Activated T-cell treated with anti-CD3 and anti-CD28 coated beads, Interleukin-2, amount 50 U/mL, for 72 hours (primary cell): ENCODE data around the gene ARHGAP15. TPM values are rescaled to one million over a fixed set of nuclear protein-coding genes. Genes with fewer than 3 reads are reported as not detected.
A peak's percentile ranks its signal among the peaks of the same experiment; 100 is the strongest.

ENCODE experiments used
- ATAC-seq, 2 donors: fragments of 150-1000 bp; cut with Tn5 transposase; replicated peaks in 1 of 2; 2 replicates each; pipeline ENCODE4 v1.10.0; 2021; ENCODE audit warnings: moderate library complexity in 2 of 2, mild to moderate bottlenecking in 1 of 2
- DNase-seq, 2 donors: peaks; one replicate each; pipeline ENCODE4 v3.0.0; 2021 to 2022; ENCODE audit warnings: mixed read lengths in 1 of 2
- H3K27ac Mint-ChIP-seq: one replicate; pipeline ENCODE4 v1.8.0; 2022; ENCODE audit warnings: mild to moderate bottlenecking, moderate library complexity, mixed read lengths
- H3K27me3 Mint-ChIP-seq: one replicate; pipeline ENCODE4 v1.8.0; 2022; ENCODE audit warnings: low read depth, mixed read lengths
- H3K36me3 Mint-ChIP-seq, 2 donors: one replicate each; pipeline ENCODE4 v1.8.0; 2022; ENCODE audit warnings: mixed read lengths in 2 of 2, mild to moderate bottlenecking in 1 of 2; ENCODE audit not compliant: insufficient read depth in 2 of 2
- H3K4me1 Mint-ChIP-seq: one replicate; pipeline ENCODE4 v1.8.0; 2022; ENCODE audit warnings: low read depth, mixed read lengths
- H3K4me3 Mint-ChIP-seq, 2 donors: one replicate each; pipeline ENCODE4 v1.8.0; 2022; ENCODE audit warnings: mild to moderate bottlenecking in 2 of 2, mixed read lengths in 2 of 2, moderate library complexity in 2 of 2
- H3K9me3 Mint-ChIP-seq, 2 donors: one replicate each; pipeline ENCODE4 v1.8.0; 2022; ENCODE audit warnings: mixed read lengths in 2 of 2
- total RNA-seq, 2 donors: library from RNA; stranded (reverse); gene quantifications; one replicate each; pipeline ENCODE4 v1.2.3, GENCODE V29; 2022

The ARHGAP15 gene
- total RNA-seq, 2 donors from 2014 or later: 94.6 to 111 TPM

DNA sequence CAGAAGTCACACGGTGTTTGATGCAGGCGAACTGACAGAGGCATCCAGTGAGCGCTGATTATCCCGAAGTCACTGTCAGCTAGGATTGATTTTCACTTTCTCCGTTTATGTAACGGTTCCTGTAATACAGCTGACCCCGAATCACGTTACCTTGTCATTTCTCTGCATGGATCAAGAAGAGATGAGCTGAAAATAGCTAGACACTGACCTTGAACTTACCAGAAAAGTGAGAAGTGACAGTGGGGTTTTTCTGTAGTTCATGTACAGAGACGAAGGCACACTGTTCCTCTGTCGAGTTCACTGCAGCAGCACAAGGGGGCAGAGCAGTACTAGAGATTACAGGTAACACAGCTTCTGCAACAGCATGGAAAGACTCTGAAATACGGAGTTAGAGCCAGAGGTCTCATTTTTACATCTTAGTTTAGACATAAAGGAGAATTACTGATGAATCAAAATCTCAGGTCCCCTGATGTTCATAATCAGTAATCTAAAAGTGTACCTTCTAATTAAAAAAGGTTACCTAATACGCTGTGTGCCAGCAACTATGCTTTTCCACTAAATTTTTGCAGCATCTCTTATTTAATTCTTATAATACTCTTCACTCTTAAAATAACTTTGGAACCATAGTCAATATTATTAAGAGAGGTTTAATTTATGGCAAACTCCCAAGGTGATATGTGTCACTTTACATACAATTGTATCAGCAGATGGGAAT is 33.1 kb downstream of the ARHGAP15 start:
- Mint-ChIP-seq H3K4me1 (peaks cover 73% of the 10 kb centered on the region), H3K27me3 (no peaks in the 10 kb centered on the region), H3K27ac (peak overlapping the region; percentile 82), H3K36me3 (peaks cover 3 to 9% of the 10 kb centered on the region in 2 donors), H3K9me3 (no peaks in the 10 kb centered on the region), H3K4me3 (no peak overlapping the region)
- ATAC-seq: peak; percentile 98 to 99
- peak; percentile 44 to 46 for DNase-seq

DNA sequence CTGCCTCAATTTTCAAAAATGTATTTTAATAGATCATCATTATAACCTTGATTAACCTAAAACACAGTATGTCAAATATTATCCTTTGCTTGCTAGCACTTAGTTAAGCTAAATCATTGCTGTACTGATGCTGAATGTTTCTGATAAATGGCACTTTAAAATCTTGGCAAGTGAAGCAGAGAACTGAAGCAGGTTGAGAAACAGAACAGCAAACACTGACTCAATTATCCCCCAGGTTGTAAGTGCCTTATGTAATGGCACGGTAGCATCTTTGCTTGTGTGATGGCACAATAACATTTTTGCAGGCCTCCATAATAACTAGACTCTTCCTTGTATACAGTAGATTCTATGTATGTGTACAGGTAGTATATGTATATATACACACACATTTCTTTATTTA is 33.8 kb downstream of the ARHGAP15 start:
- no peak for ATAC-seq

DNA sequence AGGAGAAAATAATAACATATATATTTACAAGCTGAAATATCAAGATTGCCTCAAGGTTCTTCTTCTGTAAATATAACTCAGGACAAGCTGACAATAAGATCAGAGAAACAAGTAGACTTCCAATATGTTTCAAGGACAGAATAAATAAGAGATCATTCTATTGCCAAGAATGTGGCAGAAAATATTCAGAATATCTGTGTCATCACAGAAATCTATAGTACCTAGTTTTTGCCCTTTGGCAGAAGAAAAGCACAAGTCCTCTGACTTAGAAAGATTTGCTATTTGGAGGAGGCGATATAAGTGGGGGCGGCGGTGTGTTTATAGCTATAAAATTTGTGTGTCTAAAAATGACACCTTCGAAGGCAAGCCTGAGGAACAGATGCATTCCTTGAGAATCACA is 34.3 kb downstream of the ARHGAP15 start:
- H3K36me3 Mint-ChIP-seq: peaks cover 4 to 9% of the 10 kb centered on the region in 2 donors
- no peak overlapping the region for H3K4me3 Mint-ChIP-seq
- ATAC-seq: no peak
- no peak for DNase-seq
- no peaks in the 10 kb centered on the region for H3K9me3 Mint-ChIP-seq
- peaks cover 68% of the 10 kb centered on the region for H3K4me1 Mint-ChIP-seq
- no peak overlapping the region for H3K27ac Mint-ChIP-seq
- H3K27me3 Mint-ChIP-seq: no peaks in the 10 kb centered on the region

More for the DNA sequence above, 33.8 kb downstream of the ARHGAP15 start:
- no peaks in the 10 kb centered on the region for H3K9me3 Mint-ChIP-seq
- no peak overlapping the region for H3K4me3 Mint-ChIP-seq
- H3K36me3 Mint-ChIP-seq: peaks cover 4 to 9% of the 10 kb centered on the region in 2 donors
- no peak for DNase-seq
- H3K27ac Mint-ChIP-seq: peak overlapping the region; percentile 39
- H3K27me3 Mint-ChIP-seq: no peaks in the 10 kb centered on the region
- H3K4me1 Mint-ChIP-seq: peaks cover 72% of the 10 kb centered on the region

DNA sequence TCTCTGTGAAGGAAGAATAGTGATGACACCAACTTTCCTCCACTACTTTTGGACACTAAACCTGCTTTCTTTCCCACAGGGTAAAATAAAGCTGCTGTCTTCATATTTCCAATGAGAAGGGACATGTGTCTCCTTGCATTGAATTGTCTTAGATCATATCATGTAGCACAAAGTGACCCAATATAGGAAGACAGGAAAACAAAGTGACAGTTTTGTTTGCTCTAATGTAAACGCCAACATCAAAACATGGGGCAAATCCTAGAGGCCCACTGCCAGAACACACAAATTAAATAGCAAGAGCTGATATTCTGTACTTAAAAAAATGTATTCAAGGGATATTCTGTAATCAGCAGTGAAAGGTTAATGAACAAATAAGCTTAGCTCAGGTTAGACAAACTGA is 36.1 kb downstream of the ARHGAP15 start:
- ATAC-seq (no peak), DNase-seq (no peak)
- no peaks in the 10 kb centered on the region for H3K9me3 Mint-ChIP-seq
- no peaks in the 10 kb centered on the region for H3K27me3 Mint-ChIP-seq
- no peak overlapping the region for H3K4me3 Mint-ChIP-seq
- peaks cover 68% of the 10 kb centered on the region for H3K4me1 Mint-ChIP-seq
- no peak overlapping the region for H3K27ac Mint-ChIP-seq
- peaks cover 4 to 11% of the 10 kb centered on the region in 2 donors for H3K36me3 Mint-ChIP-seq

DNA sequence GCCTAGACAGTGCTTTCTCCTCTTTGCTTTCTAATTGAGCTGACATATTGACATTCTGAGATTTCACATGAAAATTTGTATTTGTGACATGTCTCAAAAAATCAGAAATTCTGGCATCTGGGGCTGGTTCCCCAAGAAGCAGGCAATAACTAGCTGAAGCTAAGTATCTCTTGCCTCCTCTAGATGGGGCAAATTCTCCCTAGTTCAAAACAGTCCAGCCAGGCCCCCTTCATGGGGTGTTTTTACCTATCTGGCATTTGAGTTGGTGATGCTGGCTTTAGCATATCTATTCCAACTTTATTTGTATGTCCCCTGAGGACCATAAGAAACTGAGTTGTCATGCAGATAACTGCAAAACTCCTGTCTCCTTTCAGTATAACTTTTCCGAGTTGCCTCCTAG is 39.9 kb downstream of the ARHGAP15 start:
- H3K4me1 Mint-ChIP-seq: peaks cover 57% of the 10 kb centered on the region
- no peak overlapping the region for H3K27ac Mint-ChIP-seq
- peaks cover 4 to 22% of the 10 kb centered on the region in 2 donors for H3K36me3 Mint-ChIP-seq
- no peak overlapping the region for H3K4me3 Mint-ChIP-seq
- no peaks in the 10 kb centered on the region for H3K9me3 Mint-ChIP-seq
- no peaks in the 10 kb centered on the region for H3K27me3 Mint-ChIP-seq
- DNase-seq (no peak), ATAC-seq (no peak)

DNA sequence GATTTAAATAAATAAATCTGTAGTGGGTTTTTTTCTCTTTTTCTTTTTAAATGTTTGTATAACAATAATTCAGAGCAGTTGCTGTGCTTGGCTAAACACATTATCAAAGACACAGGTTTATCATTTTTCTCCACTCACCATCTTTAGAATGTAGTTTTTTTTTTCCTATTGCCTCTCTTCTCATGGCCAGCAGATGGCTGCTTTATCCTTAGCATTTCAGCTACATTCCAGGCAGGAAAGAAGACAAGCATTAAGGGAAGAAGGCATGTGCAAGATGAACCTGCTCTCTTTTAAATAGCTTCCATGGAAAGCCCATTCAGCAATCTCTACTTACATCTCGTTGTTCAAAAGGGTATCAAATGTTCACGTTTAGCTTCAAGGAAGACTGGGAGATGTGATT is 42.6 kb downstream of the ARHGAP15 start:
- DNase-seq (no peak), ATAC-seq (no peak)
- no peak overlapping the region for H3K4me3 Mint-ChIP-seq
- peaks cover 4 to 17% of the 10 kb centered on the region in 2 donors for H3K36me3 Mint-ChIP-seq
- peaks cover 62% of the 10 kb centered on the region for H3K4me1 Mint-ChIP-seq
- H3K27me3 Mint-ChIP-seq: no peaks in the 10 kb centered on the region
- H3K27ac Mint-ChIP-seq: no peak overlapping the region
- H3K9me3 Mint-ChIP-seq: no peaks in the 10 kb centered on the region

DNA sequence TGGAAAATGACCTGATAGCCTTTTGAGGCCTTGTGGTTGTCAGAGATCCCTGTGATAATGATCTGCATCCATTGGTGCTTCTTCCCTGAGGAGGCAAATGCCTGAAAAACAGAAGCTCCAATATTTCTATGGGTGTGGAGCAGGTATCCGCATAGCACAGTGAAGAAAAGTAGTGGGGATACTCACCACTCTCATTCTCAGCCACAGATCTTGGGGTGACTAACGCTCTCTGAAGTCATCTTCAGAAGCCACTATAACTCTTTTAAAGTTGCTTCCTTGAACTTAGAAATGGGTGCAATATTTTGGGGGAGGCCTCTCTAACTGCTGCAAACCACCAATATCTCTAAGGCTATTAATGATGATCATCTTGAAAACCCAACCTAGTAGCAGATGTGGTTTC is 46.2 kb downstream of the ARHGAP15 start:
- Mint-ChIP-seq H3K9me3 (peaks cover 3% of the 10 kb centered on the region in 2 donors), H3K27me3 (no peaks in the 10 kb centered on the region), H3K4me1 (peaks cover 45% of the 10 kb centered on the region), H3K27ac (peak overlapping the region; percentile 68), H3K36me3 (peaks cover 3 to 24% of the 10 kb centered on the region in 2 donors), H3K4me3 (peak overlapping the region in 1 of 2 donors; percentile 58)
- ATAC-seq (peak; percentile 84 to 98), DNase-seq (peak; percentile 15 to 27)

DNA sequence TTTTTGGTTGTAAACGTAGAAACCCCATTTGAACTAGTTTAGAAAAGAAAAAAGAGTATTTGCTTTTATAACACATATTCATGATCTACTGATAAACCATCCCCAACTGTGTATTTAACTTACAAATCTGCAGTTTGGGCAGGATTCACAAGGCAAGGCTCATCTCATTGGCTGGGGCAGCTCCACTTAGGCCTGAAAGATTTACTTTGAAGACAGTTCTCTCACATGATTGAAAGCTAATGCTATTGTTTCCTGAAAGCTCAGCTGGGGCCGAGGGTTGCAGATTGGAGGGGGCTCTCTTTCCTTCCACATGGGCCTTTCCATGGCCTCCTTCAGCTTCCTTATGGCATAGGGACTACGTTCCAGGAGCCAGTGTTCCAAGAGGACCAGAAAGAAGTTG is 47.4 kb downstream of the ARHGAP15 start:
- peak overlapping the region; percentile 65 to 84 for H3K4me3 Mint-ChIP-seq
- H3K27ac Mint-ChIP-seq: peak overlapping the region; percentile 93
- H3K27me3 Mint-ChIP-seq: no peaks in the 10 kb centered on the region
- ATAC-seq (peak in 1 of 2 donors; percentile 21), DNase-seq (no peak)
- H3K36me3 Mint-ChIP-seq: peaks cover 6 to 26% of the 10 kb centered on the region in 2 donors
- H3K4me1 Mint-ChIP-seq: peaks cover 44% of the 10 kb centered on the region
- peaks cover 3% of the 10 kb centered on the region in 2 donors for H3K9me3 Mint-ChIP-seq

DNA sequence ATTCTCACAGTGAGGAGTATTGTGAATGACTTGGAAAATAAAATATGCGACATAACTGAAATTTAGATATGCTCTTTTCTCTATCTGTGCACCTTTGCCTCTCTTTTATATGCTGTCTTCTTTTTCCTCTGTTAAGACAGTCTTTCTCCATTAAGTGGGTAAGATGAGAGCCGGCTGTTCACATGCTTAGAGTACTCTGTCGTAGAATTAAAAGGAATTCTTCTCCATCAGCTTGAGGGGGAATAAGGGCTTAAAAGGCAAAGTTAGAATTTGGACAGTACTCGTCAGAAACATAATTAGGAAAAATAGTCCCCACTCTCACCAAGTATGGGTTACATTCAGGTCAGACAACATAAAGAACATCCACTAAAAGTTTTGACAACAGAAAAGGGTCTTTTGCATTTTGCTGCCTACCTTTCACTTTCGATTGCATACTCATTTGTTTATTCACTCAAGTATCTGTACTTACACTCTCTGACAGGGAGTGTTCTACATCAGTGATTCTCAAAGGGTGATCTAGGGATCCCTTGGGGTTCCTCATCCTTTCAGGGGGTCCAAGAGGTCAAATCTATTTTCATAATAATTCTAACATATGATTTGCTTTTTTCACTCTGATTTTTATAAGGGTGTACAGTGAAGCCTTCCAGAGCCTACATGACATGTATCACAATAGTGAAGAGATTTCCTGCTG is 48.0 kb downstream of the ARHGAP15 start:
- peaks cover 44% of the 10 kb centered on the region for H3K4me1 Mint-ChIP-seq

DNA sequence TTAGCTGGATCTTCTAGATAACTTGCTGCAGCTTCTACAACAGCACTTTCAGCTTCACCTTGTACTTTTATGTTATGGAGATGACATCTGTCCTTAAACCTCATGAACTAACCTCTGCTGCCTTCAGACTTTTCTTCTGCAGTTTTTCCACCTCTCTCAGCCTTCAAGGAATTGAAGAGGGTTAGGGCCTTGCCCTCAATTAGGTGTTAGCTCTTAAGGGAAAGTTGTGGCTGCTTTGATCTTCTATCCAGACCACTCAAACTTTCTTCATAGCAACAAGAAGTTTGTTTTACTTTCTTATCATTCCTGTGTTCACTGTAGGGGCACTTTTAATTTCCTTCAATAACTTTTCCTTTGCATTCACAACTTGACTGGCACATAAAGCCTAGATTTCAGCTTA is 52.3 kb downstream of the ARHGAP15 start:
- ATAC-seq: no peak
- no peak for DNase-seq
- peaks cover 7 to 20% of the 10 kb centered on the region in 2 donors for H3K36me3 Mint-ChIP-seq
- no peaks in the 10 kb centered on the region for H3K27me3 Mint-ChIP-seq
- H3K4me3 Mint-ChIP-seq: no peak overlapping the region
- H3K9me3 Mint-ChIP-seq: peaks cover 3% of the 10 kb centered on the region in 2 donors
- H3K4me1 Mint-ChIP-seq: peaks cover 42% of the 10 kb centered on the region
- H3K27ac Mint-ChIP-seq: no peak overlapping the region

More for the DNA sequence above, 48.0 kb downstream of the ARHGAP15 start:
- H3K36me3 Mint-ChIP-seq: peaks cover 7 to 26% of the 10 kb centered on the region in 2 donors
- no peaks in the 10 kb centered on the region for H3K27me3 Mint-ChIP-seq
- peak overlapping the region; percentile 65 to 84 for H3K4me3 Mint-ChIP-seq
- H3K27ac Mint-ChIP-seq: peak overlapping the region; percentile 93
- peaks cover 3% of the 10 kb centered on the region in 2 donors for H3K9me3 Mint-ChIP-seq
- ATAC-seq: peak; percentile 57 to 78
- no peak for DNase-seq

DNA sequence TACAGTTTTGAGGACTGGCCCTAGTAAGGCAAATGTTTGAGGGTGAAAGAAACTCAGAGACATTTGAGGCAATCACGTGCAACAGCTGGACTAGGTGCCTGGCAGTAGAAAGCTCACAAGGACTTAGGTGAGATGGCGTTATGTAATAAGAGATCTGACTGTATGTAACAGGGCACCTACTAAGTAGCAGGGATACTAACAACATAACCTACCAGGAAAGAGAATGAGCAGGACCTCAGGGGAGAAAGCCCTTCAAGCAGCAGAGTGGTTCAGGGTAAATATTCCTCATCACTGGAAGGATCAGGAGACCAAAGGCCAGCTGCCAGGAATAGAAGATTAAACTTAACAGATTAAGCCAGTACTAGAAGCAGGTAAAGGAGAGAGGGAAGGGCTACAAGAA is 53.4 kb downstream of the ARHGAP15 start:
- H3K27ac Mint-ChIP-seq: peak overlapping the region; percentile 34
- H3K36me3 Mint-ChIP-seq: peaks cover 7 to 20% of the 10 kb centered on the region in 2 donors
- DNase-seq (no peak), ATAC-seq (no peak)
- H3K9me3 Mint-ChIP-seq: peaks cover 3% of the 10 kb centered on the region in 2 donors
- peaks cover 36% of the 10 kb centered on the region for H3K4me1 Mint-ChIP-seq
- H3K4me3 Mint-ChIP-seq: no peak overlapping the region
- no peaks in the 10 kb centered on the region for H3K27me3 Mint-ChIP-seq

DNA sequence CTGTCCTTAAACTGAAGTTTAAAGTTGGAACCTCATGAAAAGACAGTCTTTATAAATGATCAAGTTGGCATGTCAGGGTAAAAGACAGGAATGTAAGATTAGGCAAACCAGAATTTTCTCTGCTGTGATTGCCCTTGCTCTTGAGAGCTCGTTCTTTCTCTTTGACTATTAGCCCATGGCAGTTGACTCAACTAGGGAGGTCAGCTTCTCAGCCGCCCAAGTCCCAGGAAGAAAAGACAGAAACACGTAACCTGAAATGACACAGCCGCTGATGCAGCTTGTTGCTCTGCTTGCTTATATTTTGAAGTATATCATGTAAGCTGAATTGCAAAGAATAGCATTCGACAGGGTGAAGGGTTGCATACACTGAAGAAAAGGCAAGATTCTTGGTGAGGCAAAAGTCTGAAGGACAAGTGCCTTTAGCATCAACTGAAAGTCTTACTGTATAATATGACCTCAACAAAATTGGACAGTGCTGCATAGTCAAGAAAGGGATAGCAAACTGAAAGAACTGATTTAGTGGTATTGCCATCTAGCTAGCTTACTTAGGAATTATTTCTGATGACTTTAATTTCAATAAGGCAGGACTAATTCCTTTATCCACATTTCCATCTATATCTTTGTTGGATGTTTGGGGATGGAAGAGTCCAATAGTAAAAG is 54.7 kb downstream of the ARHGAP15 start:
- H3K36me3 Mint-ChIP-seq: peaks cover 7 to 19% of the 10 kb centered on the region in 2 donors
- H3K4me1 Mint-ChIP-seq: peaks cover 36% of the 10 kb centered on the region
- H3K27me3 Mint-ChIP-seq: no peaks in the 10 kb centered on the region
- peak overlapping the region in 1 of 2 donors; percentile 15 for H3K4me3 Mint-ChIP-seq
- peak overlapping the region; percentile 25 for H3K27ac Mint-ChIP-seq
- DNase-seq (peak in 1 of 2 donors; percentile 10), ATAC-seq (peak in 1 of 2 donors; percentile 71)
- peaks cover 3% of the 10 kb centered on the region in 2 donors for H3K9me3 Mint-ChIP-seq

DNA sequence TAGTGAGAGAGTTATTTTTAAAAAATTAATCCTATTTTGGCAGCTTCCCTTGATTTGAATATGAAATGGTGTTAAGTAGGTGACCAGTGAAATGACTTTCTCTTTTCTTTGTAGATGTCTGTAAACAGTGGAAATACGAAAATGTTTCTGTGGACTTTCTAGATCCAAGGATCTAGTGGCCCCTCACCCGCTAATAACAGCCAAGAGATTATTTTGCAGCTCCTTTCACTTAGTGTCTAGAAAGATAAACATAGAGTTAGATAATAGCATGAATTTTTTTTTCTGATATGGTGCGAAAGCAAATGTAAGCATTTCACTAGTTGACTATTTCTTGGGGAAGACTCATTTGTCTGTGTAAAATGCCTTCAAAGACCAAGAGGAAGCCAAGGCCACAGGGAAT is 57.7 kb downstream of the ARHGAP15 start:
- H3K27ac Mint-ChIP-seq: no peak overlapping the region

More for the DNA sequence above, 57.7 kb downstream of the ARHGAP15 start:
- Mint-ChIP-seq H3K4me1 (peaks cover 29% of the 10 kb centered on the region), H3K4me3 (no peak overlapping the region), H3K27me3 (no peaks in the 10 kb centered on the region), H3K36me3 (peaks cover 0 to 11% of the 10 kb centered on the region in 2 donors), H3K9me3 (no peaks in the 10 kb centered on the region)
- no peak for ATAC-seq
- no peak for DNase-seq
